HEK293 (cell line): Measurements from ENCODE around the gene GPR180.

ENCODE experiments used
- CTCF ChIA-PET: fragments of 350-600 bp; formaldehyde crosslinking; extraction: SDS; loops from one replicate; lab custom pipeline; 2021; ENCODE audit warnings: antibody characterized with exemption; lab: Yijun Ruan, JAX
- POLR2A ChIA-PET: fragments of 300-600 bp; formaldehyde crosslinking; extraction: SDS; loops from one replicate; lab custom pipeline; 2020; ENCODE audit warnings: antibody characterized with exemption, inconsistent platforms; lab: Yijun Ruan, JAX
- H3K27ac ChIP-seq: fragments of 200-500 bp; sonication (Bioruptor generic); 2 replicates; pipeline ENCODE4 v1.5.1; 2014; ENCODE audit warnings: low read depth, low read length, control low read depth, inconsistent platforms; ENCODE audit errors: extremely low read depth
- H3K36me3 ChIP-seq, 2 experiments: fragments of 200-500 bp in 1 of 2; sonication (Bioruptor generic) in 1 of 2; 1 replicate in 1 of 2; 2 replicates in 1 of 2; pipeline ENCODE4 v1.5.1; 2014 to 2017; ENCODE audit warnings: inconsistent platforms in 2 of 2, low read length in 2 of 2; ENCODE audit not compliant: control insufficient read depth in 2 of 2, insufficient read depth in 1 of 2
- H3K4me1 ChIP-seq: fragments of 200-500 bp; sonication (Bioruptor generic); 2 replicates; pipeline ENCODE4 v1.5.1; 2014; ENCODE audit warnings: mild to moderate bottlenecking, low read length, inconsistent platforms; ENCODE audit not compliant: control insufficient read depth, insufficient read depth
- H3K4me3 ChIP-seq: 2 replicates; pipeline ENCODE4 v1.5.1; 2011; ENCODE audit warnings: low read depth, mild to moderate bottlenecking, control low read depth, low read length, moderate library complexity
- H3K9me3 ChIP-seq: fragments of 200-500 bp; sonication (Bioruptor generic); 2 replicates; pipeline ENCODE4 v1.5.1; 2014; ENCODE audit warnings: low read depth, low read length, inconsistent platforms; ENCODE audit not compliant: control insufficient read depth, insufficient read depth
- BCL11B ChIP-seq: fragments of 450-650 bp; formaldehyde crosslinking; IDR thresholded peaks from 2 replicates; pipeline ENCODE4 v1.5.1; 2016; ENCODE audit warnings: low read depth, missing biosample characterization, missing genetic modification characterization
- GLIS2 ChIP-seq: fragments of 450-650 bp; formaldehyde crosslinking; IDR thresholded peaks from 2 replicates; pipeline ENCODE4 v1.5.1; 2016; ENCODE audit warnings: missing biosample characterization, missing genetic modification characterization
- HIC1 ChIP-seq: fragments of 450-650 bp; formaldehyde crosslinking; IDR thresholded peaks from 2 replicates; pipeline ENCODE4 v1.5.1; 2016; ENCODE audit warnings: missing biosample characterization, missing genetic modification characterization
- KLF9 ChIP-seq: fragments of 450-650 bp; formaldehyde crosslinking; IDR thresholded peaks from 2 replicates; pipeline ENCODE4 v1.5.1; 2016; ENCODE audit warnings: missing biosample characterization, missing genetic modification characterization, low read depth
- YY2 ChIP-seq: fragments of 450-650 bp; formaldehyde crosslinking; IDR thresholded peaks from 2 replicates; pipeline ENCODE4 v1.5.1; 2016; ENCODE audit warnings: missing biosample characterization, missing genetic modification characterization
- ZFHX2 ChIP-seq: fragments of 450-650 bp; formaldehyde crosslinking; conservative IDR thresholded peaks from 2 replicates; pipeline ENCODE4 v1.5.1; 2016; ENCODE audit warnings: missing biosample characterization, missing genetic modification characterization
- ZNF184 ChIP-seq: fragments of 450-650 bp; IDR thresholded peaks from 2 replicates; pipeline ENCODE4 v1.5.1; 2018; ENCODE audit warnings: missing biosample characterization, mild to moderate bottlenecking, missing genetic modification characterization
- ZNF221 ChIP-seq: fragments of 450-650 bp; formaldehyde crosslinking; IDR thresholded peaks from 2 replicates; pipeline ENCODE4 v1.5.1; 2017; ENCODE audit warnings: missing biosample characterization, missing genetic modification characterization, borderline replicate concordance
- ZNF473 ChIP-seq: fragments of 450-650 bp; formaldehyde crosslinking; IDR thresholded peaks from 2 replicates; pipeline ENCODE4 v1.5.1; 2017; ENCODE audit warnings: missing biosample characterization, missing genetic modification characterization
- ZNF558 ChIP-seq: fragments of 450-650 bp; formaldehyde crosslinking; IDR thresholded peaks from 2 replicates; pipeline ENCODE4 v1.5.1; 2016; ENCODE audit warnings: missing biosample characterization, missing genetic modification characterization
- ZNF600 ChIP-seq: fragments of 450-650 bp; formaldehyde crosslinking; IDR thresholded peaks from 2 replicates; pipeline ENCODE4 v1.5.1; 2016; ENCODE audit warnings: missing biosample characterization, missing genetic modification characterization
- ZNF654 ChIP-seq: fragments of 450-650 bp; formaldehyde crosslinking; IDR thresholded peaks from 2 replicates; pipeline ENCODE4 v1.5.1; 2016; ENCODE audit warnings: low read depth, missing biosample characterization, missing genetic modification characterization
- ZNF76 ChIP-seq: fragments of 450-650 bp; formaldehyde crosslinking; IDR thresholded peaks from 2 replicates; pipeline ENCODE4; 2016; ENCODE audit warnings: low read depth, missing biosample characterization, missing genetic modification characterization, borderline replicate concordance
- TF ChIP-seq, protein P1 (sequence below): fragments of 450-650 bp; formaldehyde crosslinking; IDR thresholded peaks from 2 replicates; pipeline ENCODE4 v1.5.1; 2017; ENCODE audit warnings: missing biosample characterization, missing genetic modification characterization
- TF ChIP-seq, protein P2 (sequence below): fragments of 450-650 bp; formaldehyde crosslinking; IDR thresholded peaks from 2 replicates; pipeline ENCODE4 v1.5.1; 2016; ENCODE audit warnings: missing biosample characterization, missing genetic modification characterization, borderline replicate concordance
- TF ChIP-seq, protein P3 (sequence below): fragments of 450-650 bp; formaldehyde crosslinking; IDR thresholded peaks from 2 replicates; pipeline ENCODE4 v1.5.1; 2016; ENCODE audit warnings: missing biosample characterization, missing genetic modification characterization
- TF ChIP-seq, protein P4 (sequence below): fragments of 450-650 bp; formaldehyde crosslinking; IDR thresholded peaks from 2 replicates; pipeline ENCODE4 v1.5.1; 2016; ENCODE audit warnings: missing biosample characterization, missing genetic modification characterization

GPR180 gene

GRCh38 chr13:94620286-94620896 lies 18.7 kb downstream of the GPR180 start (continued):
- TF ChIP-seq KLF9 (tag by site-specific recombination): no peak
- no peak for TF ChIP-seq ZFHX2 (tag by site-specific recombination)
- TF ChIP-seq ZNF76 (tag by site-specific recombination): no peak
- TF ChIP-seq ZNF184 (tag by site-specific recombination): no peak
- TF ChIP-seq ZNF221 (tag by site-specific recombination): no peak
- TF ChIP-seq, all 188 proteins: peak for 2

DNA sequence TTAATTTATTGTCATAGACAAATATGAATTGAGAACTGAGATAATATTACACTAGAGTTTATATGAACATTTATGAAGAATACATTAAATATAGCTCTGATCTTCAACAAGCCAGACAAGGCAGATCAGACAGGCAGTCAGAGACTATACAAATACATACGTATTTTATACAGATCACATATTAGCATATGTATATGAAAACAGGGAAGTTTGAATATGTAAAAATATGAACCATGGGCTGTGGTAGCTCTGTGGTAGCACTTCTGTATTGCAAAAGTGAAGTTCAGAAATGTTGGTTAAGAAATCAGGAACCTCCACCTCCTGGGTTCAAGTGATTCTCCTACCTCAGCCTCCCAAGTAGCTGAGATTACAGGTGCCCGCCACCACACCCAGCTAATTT lies 20.7 kb downstream of the GPR180 start:
- POLR2A ChIA-PET: no interaction called here

More for the DNA sequence above, 20.7 kb downstream of the GPR180 start:
- Histone ChIP-seq H3K9me3 (no peaks in the 10 kb centered on the region), H3K27ac (no peak overlapping the region), H3K4me3 (no peak overlapping the region), H3K4me1 (no peaks in the 10 kb centered on the region), H3K36me3 (peaks cover 3 to 70% of the 10 kb centered on the region in 2 experiments)
- CTCF ChIA-PET: interaction anchor here (0.7 to 2.4 kb wide), 3 partner anchors 17 to 1959 kb away, joined by 3 to 11 read pairs (median 5); no protein-coding TSS in a partner anchor
- no peak for TF ChIP-seq GLIS2 (tag by site-specific recombination)
- no peak for TF ChIP-seq ZNF654
- TF ChIP-seq, protein P1, sequence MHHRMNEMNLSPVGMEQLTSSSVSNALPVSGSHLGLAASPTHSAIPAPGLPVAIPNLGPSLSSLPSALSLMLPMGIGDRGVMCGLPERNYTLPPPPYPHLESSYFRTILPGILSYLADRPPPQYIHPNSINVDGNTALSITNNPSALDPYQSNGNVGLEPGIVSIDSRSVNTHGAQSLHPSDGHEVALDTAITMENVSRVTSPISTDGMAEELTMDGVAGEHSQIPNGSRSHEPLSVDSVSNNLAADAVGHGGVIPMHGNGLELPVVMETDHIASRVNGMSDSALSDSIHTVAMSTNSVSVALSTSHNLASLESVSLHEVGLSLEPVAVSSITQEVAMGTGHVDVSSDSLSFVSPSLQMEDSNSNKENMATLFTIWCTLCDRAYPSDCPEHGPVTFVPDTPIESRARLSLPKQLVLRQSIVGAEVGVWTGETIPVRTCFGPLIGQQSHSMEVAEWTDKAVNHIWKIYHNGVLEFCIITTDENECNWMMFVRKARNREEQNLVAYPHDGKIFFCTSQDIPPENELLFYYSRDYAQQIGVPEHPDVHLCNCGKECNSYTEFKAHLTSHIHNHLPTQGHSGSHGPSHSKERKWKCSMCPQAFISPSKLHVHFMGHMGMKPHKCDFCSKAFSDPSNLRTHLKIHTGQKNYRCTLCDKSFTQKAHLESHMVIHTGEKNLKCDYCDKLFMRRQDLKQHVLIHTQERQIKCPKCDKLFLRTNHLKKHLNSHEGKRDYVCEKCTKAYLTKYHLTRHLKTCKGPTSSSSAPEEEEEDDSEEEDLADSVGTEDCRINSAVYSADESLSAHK (tag by site-specific recombination): no peak
- TF ChIP-seq ZNF473: no peak
- no peak for TF ChIP-seq BCL11B
- TF ChIP-seq YY2: no peak
- TF ChIP-seq, protein P2, sequence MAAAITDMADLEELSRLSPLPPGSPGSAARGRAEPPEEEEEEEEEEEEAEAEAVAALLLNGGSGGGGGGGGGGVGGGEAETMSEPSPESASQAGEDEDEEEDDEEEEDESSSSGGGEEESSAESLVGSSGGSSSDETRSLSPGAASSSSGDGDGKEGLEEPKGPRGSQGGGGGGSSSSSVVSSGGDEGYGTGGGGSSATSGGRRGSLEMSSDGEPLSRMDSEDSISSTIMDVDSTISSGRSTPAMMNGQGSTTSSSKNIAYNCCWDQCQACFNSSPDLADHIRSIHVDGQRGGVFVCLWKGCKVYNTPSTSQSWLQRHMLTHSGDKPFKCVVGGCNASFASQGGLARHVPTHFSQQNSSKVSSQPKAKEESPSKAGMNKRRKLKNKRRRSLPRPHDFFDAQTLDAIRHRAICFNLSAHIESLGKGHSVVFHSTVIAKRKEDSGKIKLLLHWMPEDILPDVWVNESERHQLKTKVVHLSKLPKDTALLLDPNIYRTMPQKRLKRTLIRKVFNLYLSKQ (tag by site-specific recombination): no peak
- no peak for TF ChIP-seq ZNF558
- no peak for TF ChIP-seq HIC1 (tag by site-specific recombination)
- no peak for TF ChIP-seq ZNF600 (tag by site-specific recombination)
- TF ChIP-seq, protein P3, sequence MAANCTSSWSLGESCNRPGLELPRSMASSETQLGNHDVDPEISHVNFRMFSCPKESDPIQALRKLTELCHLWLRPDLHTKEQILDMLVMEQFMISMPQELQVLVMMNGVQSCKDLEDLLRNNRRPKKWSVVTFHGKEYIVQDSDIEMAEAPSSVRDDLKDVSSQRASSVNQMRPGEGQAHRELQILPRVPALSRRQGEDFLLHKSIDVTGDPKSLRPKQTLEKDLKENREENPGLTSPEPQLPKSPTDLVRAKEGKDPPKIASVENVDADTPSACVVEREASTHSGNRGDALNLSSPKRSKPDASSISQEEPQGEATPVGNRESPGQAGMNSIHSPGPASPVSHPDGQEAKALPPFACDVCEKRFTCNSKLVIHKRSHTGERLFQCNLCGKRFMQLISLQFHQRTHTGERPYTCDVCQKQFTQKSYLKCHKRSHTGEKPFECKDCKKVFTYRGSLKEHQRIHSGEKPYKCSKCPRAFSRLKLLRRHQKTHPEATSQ (tag by site-specific recombination): no peak
- TF ChIP-seq, protein P4, sequence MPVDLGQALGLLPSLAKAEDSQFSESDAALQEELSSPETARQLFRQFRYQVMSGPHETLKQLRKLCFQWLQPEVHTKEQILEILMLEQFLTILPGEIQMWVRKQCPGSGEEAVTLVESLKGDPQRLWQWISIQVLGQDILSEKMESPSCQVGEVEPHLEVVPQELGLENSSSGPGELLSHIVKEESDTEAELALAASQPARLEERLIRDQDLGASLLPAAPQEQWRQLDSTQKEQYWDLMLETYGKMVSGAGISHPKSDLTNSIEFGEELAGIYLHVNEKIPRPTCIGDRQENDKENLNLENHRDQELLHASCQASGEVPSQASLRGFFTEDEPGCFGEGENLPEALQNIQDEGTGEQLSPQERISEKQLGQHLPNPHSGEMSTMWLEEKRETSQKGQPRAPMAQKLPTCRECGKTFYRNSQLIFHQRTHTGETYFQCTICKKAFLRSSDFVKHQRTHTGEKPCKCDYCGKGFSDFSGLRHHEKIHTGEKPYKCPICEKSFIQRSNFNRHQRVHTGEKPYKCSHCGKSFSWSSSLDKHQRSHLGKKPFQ: no peak
